PC-3 (cell line): Measurements from ENCODE around the gene EPB41L1.

Experiments used
- CTCF ChIP-seq: fragments of 300-600 bp; sonication (generic); conservative IDR thresholded peaks from 2 replicates; pipeline ENCODE4 v1.5.1; 2017; ENCODE audit warnings: antibody characterized with exemption, low read depth, mild to moderate bottlenecking, low read length
- EZH2 ChIP-seq: fragments of 300-600 bp; sonication (generic); IDR thresholded peaks from one replicate; pipeline ENCODE4 v1.6.1; 2017; ENCODE audit warnings: antibody characterized with exemption, mild to moderate bottlenecking, low read length; ENCODE audit not compliant: unreplicated experiment

- TF ChIP-seq CTCF (no peak), EZH2 (no peak)
These were observed 64.0 kb downstream of the EPB41L1 start for GRCh38 chr20:36218380-36219064.
